COR-L47 (cell line): ENCODE measurements around the gene WWC2.

Experiments used
- DNase-seq: peaks from one replicate; lab custom pipeline; 2025; lab: John Stamatoyannopoulos, UW

The WWC2 gene

DNA sequence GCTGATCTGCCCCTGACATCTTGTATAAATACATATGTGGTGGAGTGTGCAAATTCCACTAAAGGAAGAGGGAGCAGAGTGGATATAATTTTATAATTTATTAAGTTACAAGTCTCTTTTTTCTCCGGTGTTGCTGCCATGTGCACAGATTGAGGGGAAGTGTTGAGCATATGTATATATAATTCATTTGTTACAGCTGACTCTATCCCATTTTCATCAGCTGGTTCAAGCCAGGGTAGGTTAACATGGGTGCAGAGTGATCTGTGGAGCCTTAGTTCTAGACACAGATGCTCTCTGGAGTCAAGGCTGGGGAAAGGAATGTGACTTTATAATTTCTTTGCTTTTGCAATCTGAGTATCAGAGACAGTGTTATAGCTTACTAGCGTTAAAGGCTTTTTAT is 103.5 kb downstream of the WWC2 start:
- no peak for DNase-seq

DNA sequence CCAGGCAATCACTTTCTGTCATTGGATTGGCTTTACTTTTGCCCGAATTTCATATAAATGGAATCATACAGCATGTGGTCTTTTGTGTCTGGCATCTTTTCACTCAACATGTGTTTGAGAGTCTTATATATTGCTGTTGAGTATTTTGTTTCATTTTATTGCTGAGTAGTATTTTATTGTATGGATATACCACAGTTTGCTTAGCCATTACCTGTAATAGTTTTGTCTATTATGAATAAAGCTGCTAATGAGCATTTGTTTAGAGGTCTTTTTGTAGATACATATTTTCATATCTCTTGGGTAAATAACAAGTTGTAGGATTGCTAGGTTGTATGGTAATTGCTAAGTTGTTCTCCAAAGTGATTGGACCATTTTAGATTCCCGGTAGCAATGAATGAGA is 105.7 kb downstream of the WWC2 start:
- no peak for DNase-seq

DNA sequence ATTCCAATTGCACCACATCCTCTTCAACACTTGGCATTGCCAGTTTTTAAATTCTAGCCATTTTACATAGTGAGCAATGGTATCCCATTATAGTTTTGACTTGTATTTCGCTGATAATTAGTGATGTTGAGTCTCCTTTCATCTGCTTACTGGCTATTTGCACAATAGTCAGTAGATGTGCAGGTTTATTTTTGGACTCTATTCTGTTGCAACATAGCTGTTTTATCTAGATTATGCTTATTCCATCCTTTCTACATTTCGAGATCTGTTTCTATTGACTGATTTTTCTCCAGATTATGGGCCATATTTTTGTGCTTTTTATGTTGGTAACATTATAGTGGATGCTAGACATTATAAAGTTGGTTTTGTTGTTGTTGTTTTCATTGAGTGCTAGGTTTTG is 106.1 kb downstream of the WWC2 start:
- DNase-seq, result no peak

DNA sequence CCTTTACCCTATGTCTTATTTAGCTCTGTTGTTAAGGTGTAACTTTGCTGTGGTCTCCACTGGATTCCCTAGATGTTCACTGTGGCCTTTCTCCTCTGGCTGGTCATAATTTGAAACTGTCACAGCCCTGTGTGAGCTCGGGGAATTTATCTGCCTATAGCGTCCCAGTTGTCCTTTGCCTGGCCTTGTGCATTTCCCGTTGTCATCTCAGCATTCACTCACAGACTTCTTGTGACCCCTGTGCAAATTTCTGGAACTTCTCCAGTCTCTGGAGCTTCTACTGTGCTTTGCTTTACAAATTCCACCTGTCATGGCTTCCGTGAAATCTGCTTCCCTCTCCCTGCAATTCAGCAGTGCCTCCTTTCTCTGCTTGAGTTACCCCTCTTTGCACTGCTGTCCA is 106.7 kb downstream of the WWC2 start:
- no peak for DNase-seq

DNA sequence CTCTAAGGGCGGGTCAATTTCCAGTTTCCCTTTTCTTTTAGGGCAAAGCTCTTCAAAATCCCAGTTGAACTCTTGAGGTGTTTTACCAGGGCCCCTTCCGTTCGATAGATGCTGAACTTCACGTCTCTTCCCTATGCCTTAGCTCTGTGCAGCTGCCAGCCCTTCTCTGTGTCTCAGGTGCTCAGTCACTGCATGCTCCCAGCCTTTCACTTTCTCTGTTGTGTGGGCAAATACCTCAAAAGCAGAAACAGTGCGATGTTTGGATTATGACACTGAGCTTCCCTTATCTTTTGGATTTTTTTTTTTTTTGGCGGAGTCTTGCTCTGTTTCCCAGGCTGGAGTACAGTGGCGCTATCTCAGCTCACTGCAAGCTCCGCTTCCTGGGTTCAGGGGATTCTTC is 112.5 kb downstream of the WWC2 start:
- DNase-seq, result no peak

DNA sequence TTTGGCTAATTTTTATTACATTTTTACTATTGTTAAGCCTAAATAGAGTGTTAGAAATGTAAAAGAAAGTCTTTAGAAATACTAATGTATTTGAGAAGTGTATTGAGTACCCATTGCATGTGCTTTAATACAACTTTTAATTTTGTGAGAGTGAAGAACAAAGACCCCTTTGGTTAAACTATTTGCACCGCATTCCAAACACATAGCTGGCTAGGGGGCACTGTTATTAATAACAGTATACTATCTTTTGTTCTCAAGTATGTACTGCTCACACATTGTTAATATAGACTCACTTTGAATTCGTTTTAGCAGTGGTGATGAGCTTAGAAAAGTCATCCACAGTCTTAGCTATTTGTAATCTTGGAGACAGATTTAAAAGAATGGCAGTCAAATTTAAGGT is 114.9 kb downstream of the WWC2 start:
- no peak for DNase-seq

DNA sequence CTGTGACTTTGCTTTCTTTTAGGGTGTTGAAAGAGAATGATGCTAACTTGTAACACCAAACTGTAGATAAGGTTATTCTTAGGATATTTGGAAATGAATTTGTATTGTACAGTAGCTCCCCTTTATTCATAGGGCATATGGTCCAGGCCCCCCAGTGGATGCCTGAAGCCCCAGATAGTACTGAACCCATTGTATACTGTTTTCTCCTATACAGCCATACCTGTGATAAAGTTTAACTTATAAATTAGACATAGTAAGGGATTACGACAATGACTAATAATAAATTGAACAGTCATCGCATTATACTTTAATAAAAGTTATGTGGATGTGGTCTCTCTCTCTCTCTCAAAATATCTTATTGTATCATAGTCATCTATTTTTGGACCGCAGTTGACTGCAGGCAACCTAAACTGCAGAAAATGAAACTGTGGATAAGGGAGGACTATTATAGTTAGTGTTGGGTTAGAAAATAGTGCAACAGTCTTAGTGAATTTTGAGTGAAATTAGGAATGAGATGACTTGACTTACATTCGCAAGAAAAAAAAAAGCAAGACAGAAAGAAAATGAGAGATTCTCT is 115.9 kb downstream of the WWC2 start:
- DNase-seq, result no peak

DNA sequence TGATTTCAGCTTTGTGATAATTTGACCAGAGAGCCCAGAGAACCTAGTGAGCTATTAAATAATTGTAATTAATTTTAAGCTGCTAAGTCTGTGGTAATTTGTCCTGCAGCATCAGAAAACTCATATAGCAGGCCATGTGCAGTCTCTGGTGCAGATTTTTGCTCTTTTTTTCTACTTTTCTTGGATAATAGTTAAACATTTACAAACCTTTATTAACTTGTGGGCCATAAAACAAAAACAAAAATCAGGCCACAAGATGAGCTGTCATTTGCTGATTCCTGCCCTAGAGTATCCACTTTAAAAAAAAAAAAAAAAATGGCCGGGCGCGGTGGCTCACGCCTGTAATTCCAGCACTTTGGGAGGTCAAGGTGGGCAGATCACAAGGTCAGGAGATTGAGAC is 121.2 kb downstream of the WWC2 start:
- no peak for DNase-seq

DNA sequence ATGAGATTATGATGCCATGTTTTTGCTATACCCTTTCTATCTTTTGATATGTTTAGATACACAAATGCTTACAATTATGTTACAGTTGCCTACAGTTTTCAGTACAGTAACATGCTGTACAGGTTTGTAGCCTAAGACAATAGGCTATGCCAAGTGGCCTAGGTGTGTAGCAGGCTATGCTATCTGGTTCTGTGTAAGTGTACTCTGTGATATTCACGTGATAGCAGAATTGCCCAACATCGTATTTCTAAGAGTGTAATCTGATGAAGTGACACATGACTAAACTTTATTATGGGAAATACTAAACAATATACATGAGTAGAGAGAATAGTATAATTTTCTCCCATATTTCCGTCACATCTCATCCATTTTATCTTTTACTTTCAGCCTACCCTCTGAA is 124.0 kb downstream of the WWC2 start:
- DNase-seq, result no peak

DNA sequence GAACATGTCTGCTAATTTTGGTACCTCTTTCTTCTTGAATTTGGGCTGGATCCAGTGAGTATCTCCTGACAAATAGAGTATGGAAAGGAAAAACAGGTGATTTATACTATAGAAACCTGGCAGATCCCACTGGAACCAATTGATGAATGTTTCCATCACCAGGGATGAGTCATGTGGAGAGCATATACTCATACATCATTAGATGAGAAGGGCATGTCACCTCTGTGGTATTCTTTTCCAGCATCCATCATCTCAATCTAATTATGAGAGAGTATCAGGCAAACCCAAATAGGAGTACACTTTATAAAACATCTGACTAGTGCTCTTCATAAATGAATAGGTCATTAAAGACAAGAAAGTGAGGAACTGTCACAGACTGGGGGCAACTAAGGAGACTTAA is 130.3 kb downstream of the WWC2 start:
- no peak for DNase-seq

DNA sequence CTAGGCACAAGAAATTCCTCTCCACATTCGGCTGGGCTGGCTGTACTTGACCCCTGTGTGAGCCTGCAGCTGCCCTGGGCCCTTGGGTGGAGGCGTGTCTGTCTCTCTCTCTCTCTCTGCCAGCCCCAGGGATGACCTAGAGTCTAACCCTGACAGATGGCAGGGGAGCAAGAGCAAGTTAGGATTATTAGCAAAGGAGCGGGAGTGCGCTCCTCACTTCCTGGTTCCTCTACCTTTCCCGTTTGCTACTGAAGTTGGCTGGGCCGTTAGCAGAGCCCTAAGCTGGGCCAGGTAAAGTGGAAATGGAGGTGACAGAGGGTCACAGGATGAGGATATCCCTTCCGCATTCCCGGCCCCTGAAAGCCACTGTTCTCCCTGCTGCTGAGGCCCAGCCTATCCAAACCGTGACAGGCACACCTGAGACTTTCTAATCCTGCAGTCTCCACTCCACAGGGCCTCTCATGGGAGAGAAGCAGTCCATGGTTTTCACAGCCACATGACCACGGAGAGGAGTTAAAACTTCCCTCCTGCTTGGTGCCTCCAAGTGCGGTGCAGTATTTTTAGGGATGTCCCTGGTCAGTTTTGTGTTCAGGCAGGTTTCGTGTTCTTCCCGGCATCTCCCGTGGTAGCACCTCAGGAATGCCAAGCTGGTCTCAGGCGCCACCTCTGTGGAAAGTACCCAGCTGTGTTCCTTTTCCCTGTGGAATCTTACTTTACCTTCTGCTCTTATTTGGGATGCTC is 141.7 kb downstream of the WWC2 start:
- no peak for DNase-seq

DNA sequence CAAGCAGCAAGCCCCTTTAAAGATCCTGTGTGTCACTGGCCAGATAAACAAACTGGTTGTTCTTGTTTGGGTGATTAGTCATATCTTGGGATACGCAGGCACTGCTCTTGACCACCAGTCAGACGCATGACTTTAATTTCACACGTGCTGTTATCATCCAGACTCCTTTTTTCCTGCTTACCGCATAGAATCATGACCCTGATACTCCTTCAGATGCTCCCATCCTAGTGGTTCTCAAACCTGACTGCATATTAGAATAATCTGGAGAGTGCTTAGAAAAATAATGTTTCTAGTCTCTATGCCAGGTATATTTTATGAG is 142.2 kb downstream of the WWC2 start:
- DNase-seq, result no peak

DNA sequence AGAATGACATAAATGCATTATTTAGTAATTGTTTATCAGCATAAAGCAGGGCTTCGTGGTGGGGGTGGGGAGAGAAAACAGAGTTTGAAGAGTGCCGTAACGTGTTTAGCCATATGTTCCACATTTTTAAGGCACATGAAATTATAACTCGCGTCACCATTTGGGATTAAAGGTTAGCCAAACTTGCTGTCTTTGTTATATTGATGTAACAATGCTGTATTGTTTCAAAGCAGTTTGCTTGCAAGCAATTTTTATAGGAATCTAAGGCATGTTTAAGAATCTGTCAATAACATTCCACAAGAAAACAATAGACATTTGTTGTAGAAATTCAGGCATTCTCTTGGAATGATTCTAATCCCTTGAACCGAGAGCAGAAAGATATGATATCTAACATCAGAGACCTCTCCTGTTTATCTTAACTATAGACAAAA is 142.7 kb downstream of the WWC2 start:
- DNase-seq, result no peak

DNA sequence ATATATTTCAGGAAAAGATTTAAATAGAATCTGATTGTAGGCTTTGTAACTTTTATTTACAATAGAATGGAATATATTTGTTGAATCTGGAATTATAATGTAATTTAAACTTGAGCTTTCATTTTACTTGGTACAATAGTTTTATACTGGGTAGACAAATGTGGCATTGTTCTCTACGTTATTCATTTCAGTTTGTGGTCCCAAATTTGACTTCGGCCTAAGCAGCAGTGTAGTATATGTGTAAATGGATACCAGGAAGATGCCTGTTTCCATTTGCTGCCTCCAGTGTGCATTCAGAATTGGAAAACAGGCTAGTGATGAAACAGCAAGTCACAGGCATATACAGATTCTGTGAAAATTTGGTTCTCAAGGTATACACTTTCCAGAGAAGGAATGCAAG is 143.2 kb downstream of the WWC2 start:
- DNase-seq, result no peak

DNA sequence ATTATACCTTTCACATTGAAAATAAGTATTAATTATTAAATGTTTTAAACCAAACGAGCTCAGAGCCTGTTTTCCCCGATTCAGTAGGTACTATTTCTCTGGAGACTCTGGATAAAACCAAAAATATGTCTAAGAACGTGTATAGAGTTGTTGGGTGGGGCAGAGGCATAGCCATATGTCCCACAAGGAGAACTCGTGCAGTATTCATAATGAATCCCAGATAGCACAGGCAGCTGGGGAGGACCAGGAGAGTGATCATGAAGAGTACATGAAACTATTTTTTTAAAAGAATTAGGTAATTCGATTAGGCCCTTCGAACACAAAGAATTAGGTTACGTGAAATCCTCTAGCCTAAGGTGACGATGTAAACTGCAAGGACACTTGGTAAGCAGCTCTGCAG is 145.0 kb downstream of the WWC2 start:
- DNase-seq, result no peak

DNA sequence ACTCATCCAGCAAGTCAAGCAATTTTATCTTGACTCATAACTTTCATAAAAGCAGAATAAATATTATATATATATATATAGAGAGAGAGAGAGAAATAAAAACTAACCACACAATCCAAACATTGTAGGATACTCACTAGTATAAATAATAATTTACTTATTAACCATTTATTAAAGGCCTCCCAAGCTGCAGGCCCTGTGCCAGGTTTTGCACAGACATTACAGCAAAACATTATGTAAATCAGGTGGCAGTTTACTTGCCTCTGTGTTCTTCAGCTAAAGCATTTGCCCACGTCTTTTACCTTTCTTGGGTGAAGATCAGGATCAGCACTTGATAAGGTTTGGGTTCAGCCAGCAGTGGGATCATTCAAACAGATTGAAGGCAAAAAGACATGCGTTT is 145.4 kb downstream of the WWC2 start:
- DNase-seq, result no peak

DNA sequence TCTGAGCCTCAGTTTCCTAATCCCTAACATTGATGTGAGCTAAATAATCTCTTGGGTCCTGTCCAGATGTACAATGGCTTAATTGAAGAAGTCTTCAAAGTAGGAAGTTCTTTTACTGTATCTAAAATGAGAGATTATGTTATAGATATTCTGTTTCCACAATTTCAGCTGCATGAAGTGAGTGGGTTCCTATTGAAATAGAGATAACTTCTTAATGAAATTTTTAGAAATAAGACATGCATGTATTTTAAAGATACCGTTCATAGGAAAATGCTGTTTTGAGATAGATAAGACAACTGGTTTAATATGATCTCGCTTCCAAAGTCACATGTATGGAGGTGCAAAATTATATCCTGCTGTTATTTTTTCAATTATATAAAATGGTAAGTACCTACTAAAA is 149.1 kb downstream of the WWC2 start:
- no peak for DNase-seq

DNA sequence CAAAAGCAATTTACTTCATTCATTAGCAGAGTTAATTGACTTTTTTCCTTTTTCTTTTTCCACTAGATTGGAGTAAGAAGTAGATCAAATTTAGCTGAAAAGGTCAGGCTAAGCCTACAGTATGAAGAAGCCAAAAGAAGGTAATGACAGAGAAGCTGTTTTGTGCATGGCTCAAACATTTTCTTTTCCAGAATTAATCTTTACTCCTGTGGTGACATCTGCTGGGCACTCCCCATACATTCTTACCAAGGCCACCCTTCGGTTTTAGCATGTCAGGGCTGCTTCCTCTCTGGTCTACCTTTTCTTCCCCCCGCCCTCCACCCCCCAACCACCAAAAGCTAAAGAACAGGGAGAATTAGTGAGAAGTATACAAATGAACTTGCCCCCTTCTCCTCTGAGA is 150.8 kb downstream of the WWC2 start:
- peak; percentile 41 for DNase-seq

DNA sequence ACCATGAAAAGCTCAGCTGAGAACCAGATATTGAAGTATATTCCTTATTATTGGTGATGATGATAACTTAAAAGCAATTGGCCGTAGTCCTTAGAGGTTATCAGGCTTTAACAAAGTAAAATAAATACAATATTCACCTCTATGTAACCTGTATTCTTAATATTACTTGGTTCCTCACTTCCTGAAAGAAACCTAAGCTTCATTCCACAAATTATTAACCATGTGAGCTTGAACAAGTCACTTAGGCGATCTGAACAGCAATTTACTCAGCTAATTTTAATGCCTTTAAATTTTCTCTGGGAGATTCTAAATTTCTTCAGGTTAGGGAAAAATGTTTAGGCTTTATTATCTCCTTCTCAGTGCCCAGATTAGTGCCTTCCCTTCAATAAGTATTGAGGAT is 151.8 kb downstream of the WWC2 start:
- DNase-seq, result no peak

DNA sequence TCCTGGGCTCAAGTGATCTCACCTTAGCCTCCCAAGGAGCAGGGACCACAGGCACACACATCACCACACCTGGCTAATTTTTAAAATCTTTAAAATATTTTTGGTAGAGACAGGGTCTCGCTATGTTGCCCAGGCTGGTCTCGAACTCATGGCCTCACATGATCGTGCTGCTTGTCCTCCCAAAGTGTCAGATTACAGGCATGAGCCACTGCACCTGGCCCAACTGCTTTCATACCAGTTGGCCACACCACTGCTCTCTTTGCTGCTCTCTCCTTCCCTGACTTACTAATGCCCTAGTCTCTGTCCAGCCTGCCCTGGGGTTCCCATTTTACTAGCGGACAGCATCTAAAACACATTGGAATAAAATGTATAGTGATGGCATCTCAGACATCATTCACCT is 153.9 kb downstream of the WWC2 start:
- DNase-seq, result no peak

DNA sequence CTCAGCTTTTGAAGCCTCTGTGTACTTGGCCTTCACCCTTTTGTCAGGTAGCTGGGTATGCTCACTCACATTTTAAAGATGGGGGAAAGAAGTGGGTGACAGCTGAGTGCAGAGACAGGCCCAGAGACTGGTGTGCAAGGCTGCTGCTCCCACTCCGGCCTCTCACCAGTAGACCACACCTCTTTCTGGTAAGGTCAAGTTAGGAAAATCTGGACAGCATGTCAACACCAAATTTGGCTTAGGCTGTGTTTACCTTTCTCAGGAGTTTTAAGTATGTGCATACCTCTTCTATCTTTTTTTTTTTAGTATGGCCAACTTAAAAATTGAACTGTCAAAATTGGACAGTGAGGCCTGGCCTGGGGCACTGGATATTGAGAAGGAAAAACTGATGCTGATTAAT is 154.4 kb downstream of the WWC2 start:
- no peak for DNase-seq

DNA sequence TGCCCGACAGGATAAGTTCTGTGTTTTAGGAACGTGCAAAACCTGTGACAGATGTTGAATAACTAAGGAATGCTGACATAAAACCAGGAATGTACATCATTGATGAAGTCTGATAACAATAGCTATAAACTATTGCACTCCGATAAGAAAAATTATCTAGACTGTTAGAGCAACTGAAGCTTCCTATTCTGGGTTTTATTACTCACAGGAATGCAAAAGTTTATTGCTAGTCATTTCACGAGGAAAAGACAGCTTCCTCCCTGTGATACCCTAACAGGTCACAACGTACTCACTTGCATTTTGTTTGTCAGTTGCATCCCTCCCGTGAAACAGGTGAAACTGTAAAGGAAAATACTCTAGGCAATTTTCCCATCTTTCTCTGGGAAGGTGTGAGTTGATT is 155.1 kb downstream of the WWC2 start:
- DNase-seq, result no peak

DNA sequence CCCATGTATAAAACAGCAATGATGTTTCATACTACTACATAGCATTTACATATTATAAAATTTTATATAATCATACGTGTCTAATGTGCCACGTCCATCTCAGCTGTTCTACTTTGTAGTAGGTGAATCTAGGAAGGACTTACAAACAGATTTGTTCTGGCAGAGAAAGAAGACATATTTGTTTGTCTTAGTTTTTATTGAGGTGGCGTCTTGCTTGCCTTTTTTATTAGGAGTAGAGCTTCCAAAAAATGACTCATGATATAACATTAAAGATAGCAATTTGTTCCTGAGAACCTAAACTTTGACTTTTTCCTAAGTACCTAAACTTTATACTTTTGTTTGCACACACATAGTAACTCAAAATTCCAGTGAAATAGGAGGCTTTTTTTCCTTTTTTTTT is 156.4 kb downstream of the WWC2 start:
- no peak for DNase-seq

DNA sequence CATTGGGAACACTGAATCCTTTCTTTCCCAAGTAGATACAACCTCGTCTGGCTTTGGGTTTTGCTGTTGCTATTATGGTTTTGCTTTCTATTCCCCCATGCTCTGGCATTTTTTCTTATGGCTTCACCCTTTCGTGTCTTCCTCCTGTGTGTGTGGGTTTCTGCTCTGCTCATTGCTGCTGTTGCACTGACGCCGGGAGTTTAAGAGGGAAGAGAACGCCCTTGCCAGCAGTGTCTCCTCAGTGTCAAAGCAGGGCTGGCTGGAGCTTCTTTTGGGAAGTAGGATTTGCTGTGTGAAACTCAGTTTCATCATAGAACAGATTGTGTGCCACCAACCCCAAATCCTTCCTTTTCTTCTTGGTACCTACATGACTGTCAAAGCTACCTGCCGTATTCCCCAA is 157.3 kb downstream of the WWC2 start:
- DNase-seq, result no peak
